TTC549 (cell line): ENCODE measurements around the gene PPP1R15B.
"Not testable (repeated sequence)": the region's sequence is repeated elsewhere in the genome, so short reads cannot be mapped to it uniquely, and the experiment has no call there.

Source experiments
- FAIRE-seq: peaks from 2 replicates; lab custom pipeline; 2012; peaks lifted over from hg19 to GRCh38; lab: Jason Lieb, UNC

Gene PPP1R15B

GRCh38 chr1:204443871-204444581 is 32.4 kb upstream of the PPP1R15B start:
- FAIRE-seq: no peak

DNA sequence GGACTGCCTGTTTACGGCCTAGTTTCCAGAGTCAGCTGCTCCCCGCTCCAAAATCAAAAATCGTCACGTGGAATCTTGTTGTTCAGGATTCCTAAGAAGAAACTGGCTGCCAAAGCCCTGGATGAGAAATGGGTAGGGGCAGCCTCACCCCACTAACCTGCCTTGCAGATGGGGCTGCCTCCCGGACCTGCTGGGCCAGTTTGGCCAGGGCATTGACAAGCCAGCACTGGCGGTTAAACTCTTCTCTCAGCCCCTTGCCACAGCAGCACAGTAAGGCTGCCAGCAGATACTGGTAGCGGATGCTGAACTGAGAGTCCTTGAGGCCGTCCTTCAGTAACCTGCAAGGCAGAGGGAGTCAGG is 31.6 kb upstream of the PPP1R15B start:
- no peak for FAIRE-seq

GRCh38 chr1:204442376-204443259 is 31.0 kb upstream of the PPP1R15B start:
- no peak for FAIRE-seq

GRCh38 chr1:204441558-204441957 is 29.9 kb upstream of the PPP1R15B start:
- FAIRE-seq: no peak

DNA sequence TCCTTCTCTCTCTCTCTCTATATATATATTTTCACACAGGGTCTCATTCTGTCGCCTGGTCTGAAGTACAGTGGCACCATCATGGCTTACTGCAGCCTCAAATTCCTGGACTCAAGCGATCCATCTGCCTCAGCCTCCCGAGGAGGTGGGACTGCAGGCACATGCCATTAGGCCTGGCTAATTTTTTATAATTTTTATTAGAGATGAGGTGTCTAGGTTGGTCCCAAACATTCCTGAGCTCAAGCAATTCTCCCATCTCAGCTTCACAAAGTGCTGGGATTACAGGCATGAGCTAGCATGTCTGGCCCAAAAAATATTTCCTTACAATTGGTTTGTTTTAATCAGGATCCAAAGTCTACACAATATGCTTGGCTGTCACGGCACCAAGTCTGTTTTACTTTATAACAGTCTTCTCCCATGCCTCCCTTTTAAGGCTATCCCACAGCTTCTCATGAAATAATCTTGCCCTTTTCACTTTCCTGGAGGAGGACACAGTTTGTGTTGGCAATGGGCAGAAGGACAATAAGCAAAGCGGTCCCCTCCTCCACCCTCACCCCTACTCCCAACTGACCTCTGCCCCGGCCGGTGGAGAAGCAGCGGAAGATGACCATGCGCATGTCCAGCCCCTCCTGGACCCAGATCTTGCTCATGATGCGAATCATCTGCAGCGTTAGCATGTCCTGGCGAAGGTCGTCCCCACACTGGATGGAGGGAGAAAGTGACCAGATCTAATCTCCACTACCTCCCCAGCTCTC is 28.2 kb upstream of the PPP1R15B start:
- no peak for FAIRE-seq

- no peak for FAIRE-seq
Measured at GRCh38 chr1:204438628-204439027, 27.0 kb upstream of the PPP1R15B start.

DNA sequence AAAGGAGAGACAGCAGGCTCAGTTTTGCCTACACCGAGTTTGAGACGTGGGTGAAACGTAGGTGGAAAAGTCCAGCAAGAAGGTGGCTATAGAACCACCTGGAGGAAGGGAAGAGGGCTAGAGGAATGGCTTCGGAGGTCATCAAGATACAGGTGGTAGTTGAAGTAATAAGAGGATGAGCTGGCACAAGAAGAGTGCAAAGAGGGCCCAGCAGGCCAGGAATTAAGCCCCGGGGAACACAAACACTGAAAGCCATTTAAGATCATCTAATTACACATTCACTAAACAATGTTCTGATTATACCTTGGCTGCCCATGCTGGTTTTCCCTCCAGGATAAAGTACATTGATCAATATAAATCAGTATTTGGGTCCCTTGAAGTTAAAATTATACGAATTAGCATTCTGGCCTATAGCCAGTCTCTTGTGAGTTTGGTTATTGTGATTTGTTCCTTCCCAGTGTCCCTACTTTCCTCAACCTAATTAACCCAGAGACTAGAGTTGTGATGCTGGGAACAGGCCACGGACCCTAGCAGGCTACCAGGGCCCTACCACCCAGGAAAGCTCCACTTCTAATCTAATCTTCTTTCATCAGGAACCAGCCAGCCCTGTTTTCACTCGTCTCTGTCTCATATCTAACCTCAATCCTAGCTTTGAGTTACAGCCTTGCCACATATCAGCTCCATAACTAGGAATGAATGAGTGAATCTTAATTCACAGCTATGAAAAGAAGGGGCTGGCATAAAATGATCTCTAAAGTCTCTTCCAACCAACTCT is 26.4 kb upstream of the PPP1R15B start:
- no peak for FAIRE-seq

DNA sequence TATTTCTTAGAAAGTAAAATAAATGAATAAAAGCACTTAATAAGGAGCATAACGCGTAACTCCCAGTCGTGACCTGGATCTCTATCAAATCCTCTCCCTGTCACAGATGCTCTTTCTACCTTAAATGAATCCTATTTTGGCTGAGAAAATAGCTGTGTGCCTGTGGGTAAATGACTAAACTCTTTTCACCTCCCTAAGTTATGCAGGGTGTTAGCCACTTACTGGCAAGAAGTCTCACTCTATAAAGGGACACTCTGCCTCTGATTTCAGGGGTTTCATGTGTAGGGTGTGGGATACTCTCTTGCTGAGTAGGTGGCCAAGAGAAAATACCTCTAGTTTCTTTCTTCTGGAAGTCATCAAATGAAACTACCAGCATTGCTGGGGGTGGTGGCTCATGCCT is 24.3 kb upstream of the PPP1R15B start:
- FAIRE-seq: no peak

- no peak for FAIRE-seq
Measured at GRCh38 chr1:204435381-204435831, 23.8 kb upstream of the PPP1R15B start.

- no peak for FAIRE-seq
Measured at GRCh38 chr1:204434116-204434755, 22.6 kb upstream of the PPP1R15B start.

DNA sequence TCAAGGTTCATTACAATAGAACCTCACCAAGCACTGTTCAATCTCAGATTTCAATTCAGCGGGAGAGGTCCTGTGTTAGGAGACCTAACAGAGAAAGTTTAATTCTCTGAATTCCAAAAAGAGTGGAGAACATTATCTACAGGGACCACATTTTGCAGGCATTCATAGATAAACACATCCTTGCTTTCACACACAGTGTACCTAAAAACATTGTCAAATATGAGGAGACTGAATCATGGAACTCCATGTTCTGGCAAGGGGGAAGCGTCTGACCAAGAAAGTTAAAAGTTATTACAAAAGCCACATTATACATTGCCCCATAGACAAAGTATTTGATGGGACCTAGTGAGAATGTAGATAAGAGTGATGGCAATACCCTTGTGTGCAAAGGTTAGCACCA is 21.1 kb upstream of the PPP1R15B start:
- FAIRE-seq: no peak

GRCh38 chr1:204431310-204432184 is 19.9 kb upstream of the PPP1R15B start:
- peak; percentile 90 for FAIRE-seq

DNA sequence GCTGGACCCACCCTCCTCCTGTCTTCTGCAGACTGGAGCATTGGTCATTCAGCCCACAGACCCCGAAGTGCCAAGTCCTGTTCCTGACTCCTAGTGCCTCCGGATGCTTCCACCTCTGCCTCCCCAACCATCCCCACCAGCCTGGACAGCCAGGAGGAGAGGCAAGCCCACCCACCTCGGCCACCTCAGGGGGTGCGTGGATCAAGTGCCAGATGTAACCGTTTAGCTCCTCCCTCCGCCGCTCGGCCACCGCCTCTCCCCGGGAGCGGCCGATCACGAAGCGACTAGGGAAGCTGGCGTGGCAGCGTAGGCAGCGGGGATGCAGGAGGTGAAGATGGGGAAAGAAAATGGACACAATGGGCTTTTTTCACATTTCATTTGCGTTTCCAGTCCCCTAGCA is 18.1 kb upstream of the PPP1R15B start:
- no peak for FAIRE-seq

DNA sequence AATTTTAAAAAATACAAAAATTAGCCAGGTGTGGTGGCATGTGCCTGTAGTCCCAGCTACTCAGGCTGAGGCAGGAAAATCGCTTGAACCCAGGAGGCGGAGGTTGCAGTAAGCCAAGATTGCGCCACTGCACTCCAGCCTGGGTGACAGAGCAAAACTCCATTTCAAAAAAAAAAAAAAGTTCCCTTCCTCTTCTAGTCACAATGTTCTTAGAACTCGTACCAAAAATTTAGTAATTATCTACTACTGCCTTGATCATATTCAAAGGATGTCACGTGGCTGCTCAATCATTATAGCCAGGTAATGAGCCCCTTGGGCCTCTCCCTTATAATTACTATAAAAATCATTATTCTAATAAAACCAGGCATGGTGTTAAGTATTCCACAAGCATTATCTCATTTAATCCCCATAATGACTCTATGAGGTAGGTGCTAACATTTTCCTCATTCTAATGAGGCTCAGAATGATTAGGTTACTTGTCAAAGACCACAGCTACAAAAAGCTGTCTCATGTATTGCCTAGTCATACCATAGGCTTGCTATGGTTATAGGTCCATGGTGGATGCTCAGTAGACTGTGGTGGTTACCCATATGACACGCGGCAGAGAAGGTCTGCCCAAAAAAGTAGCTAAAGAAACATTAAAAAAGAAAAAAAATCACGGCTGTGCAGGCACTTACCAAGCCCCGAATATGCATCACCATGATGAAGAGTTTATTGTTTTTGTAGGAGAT is 15.5 kb upstream of the PPP1R15B start:
- FAIRE-seq: no peak

- no peak for FAIRE-seq
Measured at GRCh38 chr1:204426474-204426873, 14.9 kb upstream of the PPP1R15B start.

GRCh38 chr1:204426035-204426436 is 14.4 kb upstream of the PPP1R15B start:
- no peak for FAIRE-seq

DNA sequence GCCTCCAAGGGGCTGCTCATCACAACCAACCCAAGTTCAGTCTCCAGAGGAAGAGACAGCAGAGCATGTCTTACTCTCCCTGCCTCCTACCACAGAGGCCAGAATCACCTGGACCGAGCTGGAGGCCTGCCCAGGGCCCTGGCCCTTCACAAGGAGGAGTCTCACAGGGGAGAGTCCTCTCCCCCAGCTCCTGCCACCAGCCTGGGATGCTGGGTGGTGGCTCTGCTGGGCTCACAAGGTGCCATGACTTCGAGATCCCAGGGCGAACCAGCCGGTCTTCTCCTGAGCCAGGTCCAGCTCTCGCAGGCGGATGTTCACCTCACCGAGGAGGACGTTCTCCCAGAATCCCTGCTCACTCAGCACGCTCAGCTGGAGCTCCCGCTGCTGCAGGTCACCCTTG is 13.0 kb upstream of the PPP1R15B start:
- FAIRE-seq: no peak

- not testable (repeated sequence) for FAIRE-seq
Measured at GRCh38 chr1:204422061-204422705, 10.6 kb upstream of the PPP1R15B start.

DNA sequence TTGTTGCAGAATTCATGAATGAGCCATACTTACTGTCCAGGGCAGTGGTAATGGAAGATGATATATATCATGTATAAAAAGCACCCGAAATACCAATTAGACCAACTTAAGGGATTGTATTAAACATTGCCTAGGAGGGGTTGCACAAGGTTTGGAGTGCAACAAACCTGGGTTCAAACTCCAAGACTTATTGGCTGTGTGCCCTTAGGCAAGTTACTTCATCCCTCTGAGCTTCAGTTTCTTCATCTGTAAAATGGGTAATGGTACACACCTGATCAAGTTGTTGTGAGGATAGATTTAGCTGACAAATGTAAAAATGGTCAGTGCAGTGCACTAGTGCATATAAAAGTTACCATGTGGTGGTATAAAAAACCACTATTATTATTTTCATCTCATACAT is 9.8 kb upstream of the PPP1R15B start:
- no peak for FAIRE-seq
